Measurements from ENCODE around the gene TBC1D26. TPM values are rescaled to one million over a fixed set of nuclear protein-coding genes. Genes with fewer than 3 reads are reported as not detected.
"Not testable (repeated sequence)": the region's sequence is repeated elsewhere in the genome, so short reads cannot be mapped to it uniquely, and the experiment has no call there.

Gene TBC1D26
- total and polyA plus RNA-seq, 7 donors: 0.05 TPM; not detected in 6

DNA sequence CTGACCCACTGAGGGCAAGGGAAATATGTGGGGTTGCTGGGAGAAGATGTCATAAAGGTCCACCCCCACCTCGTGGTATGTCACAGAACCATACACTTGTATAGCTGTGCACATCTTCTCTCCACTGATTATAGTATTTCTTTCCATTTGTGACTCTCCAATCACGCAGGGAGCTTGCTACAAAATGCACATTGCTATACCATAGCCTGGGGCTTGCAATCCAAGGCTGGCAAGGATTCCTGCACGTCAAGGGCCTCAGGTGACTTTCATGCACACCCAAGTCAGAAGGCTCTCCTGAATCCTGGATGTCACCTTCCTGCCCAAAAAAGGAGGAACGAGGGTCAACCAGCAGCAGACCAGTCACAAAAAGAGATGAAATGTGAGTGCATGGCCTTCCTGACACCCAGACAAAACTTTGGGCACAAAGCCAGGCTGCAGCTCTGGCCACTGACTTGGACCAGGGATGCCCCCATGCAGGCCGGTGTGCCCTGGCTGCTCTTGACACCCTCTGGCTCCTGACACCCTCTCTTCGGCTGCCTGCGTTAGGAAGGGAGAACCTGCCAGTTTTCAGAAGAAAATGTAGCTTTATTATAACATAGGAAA is 12.1 kb downstream of the TBC1D26 start:
- DNase-seq: no peak
- intact Hi-C loops (cut with DNase I): no loop called here
- no peaks in the 10 kb centered on the region for H3K4me1 ChIP-seq
- WGBS, 3 donors: 66 to 75% (median 68%) methylated on average over 7 of the region's 7 CpGs
- H3K4me3 ChIP-seq: no peak overlapping the region
- no peaks in the 10 kb centered on the region for H3K9me3 ChIP-seq
- H3K27me3 ChIP-seq (ENCODE audit: insufficient read depth in 3 of 3, low read length in 2 of 3): peaks cover 0 to 10% (median 0%) of the 10 kb centered on the region in 3 donors
- H3K27ac ChIP-seq: no peak overlapping the region
- TF ChIP-seq, protein P1, sequence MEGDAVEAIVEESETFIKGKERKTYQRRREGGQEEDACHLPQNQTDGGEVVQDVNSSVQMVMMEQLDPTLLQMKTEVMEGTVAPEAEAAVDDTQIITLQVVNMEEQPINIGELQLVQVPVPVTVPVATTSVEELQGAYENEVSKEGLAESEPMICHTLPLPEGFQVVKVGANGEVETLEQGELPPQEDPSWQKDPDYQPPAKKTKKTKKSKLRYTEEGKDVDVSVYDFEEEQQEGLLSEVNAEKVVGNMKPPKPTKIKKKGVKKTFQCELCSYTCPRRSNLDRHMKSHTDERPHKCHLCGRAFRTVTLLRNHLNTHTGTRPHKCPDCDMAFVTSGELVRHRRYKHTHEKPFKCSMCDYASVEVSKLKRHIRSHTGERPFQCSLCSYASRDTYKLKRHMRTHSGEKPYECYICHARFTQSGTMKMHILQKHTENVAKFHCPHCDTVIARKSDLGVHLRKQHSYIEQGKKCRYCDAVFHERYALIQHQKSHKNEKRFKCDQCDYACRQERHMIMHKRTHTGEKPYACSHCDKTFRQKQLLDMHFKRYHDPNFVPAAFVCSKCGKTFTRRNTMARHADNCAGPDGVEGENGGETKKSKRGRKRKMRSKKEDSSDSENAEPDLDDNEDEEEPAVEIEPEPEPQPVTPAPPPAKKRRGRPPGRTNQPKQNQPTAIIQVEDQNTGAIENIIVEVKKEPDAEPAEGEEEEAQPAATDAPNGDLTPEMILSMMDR (IDR thresholded peaks at IDR 0.05): no peak
- ATAC-seq: no peak
- H3K36me3 ChIP-seq (ENCODE audit: insufficient read depth in 1 of 2, low read depth in 1 of 2): no peaks in the 10 kb centered on the region

DNA sequence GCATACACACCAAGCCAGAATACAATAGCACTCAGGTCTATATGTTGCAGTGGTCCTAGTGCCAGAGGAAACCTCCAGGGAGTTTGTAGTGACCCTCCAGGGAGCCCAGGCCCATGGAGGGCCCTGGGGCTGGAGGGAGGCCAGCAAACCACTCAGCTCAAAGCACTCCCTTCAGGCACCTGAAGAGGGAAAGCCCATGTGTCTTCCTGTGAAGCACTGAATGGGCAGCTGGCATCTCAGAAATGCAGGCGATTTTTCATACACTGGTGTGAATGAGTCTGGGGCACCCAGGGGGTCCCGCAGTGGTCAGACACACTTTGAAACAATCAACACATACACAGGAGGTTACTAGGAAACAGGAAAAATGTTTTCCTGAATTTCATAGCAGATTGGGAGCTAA is 12.8 kb downstream of the TBC1D26 start:
- Histone ChIP-seq H3K27me3 (ENCODE audit: insufficient read depth in 3 of 3, low read length in 2 of 3) (peaks cover 0 to 6% (median 0%) of the 10 kb centered on the region in 3 donors), H3K4me3 (no peak overlapping the region), H3K9me3 (no peaks in the 10 kb centered on the region), H3K4me1 (no peaks in the 10 kb centered on the region), H3K27ac (no peak overlapping the region), H3K36me3 (ENCODE audit: insufficient read depth in 1 of 2, low read depth in 1 of 2) (no peaks in the 10 kb centered on the region)
- TF ChIP-seq, protein P1 (IDR thresholded peaks at IDR 0.05): no peak
- intact Hi-C loops (cut with DNase I): no loop called here
- DNase-seq (no peak), ATAC-seq (no peak)
- WGBS, 3 donors: 42 to 55% (median 51%) methylated on average over 2 of the region's 2 CpGs

DNA sequence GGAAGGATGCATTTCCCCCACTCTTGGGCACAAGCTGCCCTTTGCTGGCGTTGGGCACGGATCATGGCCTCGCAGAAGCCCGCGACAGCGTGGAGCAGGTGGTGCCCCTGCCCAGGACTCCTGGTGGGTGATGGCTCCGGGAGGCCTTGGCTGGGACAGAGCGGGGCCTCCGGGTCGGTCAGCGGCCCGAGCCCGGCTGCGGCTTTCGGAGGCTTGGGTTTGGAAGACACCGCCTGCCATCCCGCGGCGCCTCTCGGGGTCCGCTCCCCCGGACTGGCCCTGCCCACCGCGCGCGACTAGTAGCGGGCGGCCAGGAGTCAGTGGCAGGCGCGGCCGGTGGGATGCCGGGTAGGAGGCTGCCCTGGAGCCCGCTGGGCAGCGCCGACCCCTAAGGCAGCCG is 17.3 kb downstream of the TBC1D26 start:
- ATAC-seq; H3K4me3 ChIP-seq; H3K27ac ChIP-seq; intact Hi-C loops (cut with DNase I); H3K36me3 ChIP-seq (ENCODE audit: insufficient read depth in 1 of 2, low read depth in 1 of 2); H3K9me3 ChIP-seq; H3K4me1 ChIP-seq; H3K27me3 ChIP-seq (ENCODE audit: insufficient read depth in 3 of 3, low read length in 2 of 3); DNase-seq: not testable (repeated sequence)
- 7 to 37% (median 30%) methylated on average over 2 to 36 of the region's 36 CpGs for WGBS, 3 donors

DNA sequence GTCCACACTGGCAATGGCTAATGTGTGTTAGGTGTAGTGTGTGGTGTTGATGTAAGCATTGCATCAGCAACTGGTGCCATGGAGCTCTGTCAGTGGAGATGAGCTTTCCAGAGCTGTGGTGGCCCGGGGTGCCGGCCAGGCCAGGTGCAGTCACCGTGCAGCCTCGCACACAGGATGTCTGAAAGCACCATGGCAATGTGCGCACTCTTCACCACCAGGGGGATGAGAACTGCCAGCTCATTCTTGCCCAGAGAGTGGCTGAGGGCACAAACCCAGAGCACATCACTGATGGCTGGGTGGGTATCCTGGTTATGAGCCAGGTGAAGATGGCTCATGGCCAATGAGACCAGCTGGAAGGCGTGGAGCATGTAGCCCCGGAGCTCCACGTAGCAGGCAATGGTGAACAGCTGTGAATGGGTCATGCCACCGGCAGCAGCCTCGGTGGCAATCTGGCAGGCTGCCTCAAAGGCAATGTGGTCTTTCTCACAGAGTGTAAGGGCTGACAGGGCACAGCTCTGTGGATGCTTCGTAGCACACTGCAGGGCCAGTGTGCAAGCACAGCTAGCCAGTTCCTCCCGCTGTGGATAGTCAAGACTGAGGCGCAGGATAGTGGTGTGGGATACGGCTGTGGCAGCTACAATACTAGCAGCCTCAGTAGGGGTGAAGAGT is 36.9 kb downstream of the TBC1D26 start:
- H3K27me3 ChIP-seq (ENCODE audit: insufficient read depth in 3 of 3, low read length in 2 of 3); H3K9me3 ChIP-seq; H3K36me3 ChIP-seq (ENCODE audit: insufficient read depth in 1 of 2, low read depth in 1 of 2); H3K4me3 ChIP-seq; DNase-seq; intact Hi-C loops (cut with DNase I); H3K4me1 ChIP-seq; H3K27ac ChIP-seq; ATAC-seq: not testable (repeated sequence)
- WGBS, 3 donors: 20 to 36% (median 28%) methylated on average over 2 to 8 of the region's 14 CpGs

DNA sequence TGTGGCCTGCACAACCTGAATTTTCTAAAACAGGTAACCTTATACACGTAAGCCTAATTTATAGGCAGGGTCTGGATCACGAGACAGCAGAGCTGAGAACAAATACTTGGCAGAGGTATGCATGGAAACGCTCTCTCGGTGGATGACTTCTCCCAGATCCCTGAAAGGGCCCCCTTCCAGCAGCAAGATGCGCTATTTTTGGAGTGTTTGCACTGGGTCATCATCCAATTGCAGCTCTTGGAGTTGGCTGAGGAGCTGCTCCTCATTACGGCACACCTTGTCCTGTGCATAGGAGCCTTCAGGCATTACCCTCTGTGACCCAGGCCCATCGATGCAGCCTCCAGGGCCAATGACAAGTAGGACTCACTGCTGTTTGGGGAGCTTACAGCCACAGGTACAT is 38.6 kb downstream of the TBC1D26 start:
- DNase-seq; H3K36me3 ChIP-seq (ENCODE audit: insufficient read depth in 1 of 2, low read depth in 1 of 2); intact Hi-C loops (cut with DNase I): not testable (repeated sequence)

DNA sequence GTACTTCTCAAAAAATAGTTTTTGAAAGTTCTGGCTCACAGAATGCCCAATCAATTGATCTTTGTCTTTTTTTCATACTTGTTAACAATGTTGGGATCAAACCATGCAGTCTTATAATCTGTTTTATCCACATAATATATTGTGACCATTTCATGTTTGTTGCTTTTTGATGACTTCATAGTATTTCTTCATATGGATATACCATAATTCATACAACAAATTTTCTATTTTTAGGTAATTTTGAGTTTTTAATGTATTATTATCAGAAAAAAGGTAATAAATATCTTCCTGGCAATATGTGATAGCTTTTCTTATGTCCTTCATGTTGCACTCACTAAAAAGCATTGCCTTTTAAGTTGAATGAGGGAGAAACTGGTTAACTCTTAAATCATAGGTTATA is 44.8 kb downstream of the TBC1D26 start:
- TF ChIP-seq, protein P1 (IDR thresholded peaks at IDR 0.05): no peak

More for the DNA sequence above, 38.6 kb downstream of the TBC1D26 start:
- H3K4me1 ChIP-seq; H3K4me3 ChIP-seq; H3K27ac ChIP-seq; H3K9me3 ChIP-seq; ATAC-seq; H3K27me3 ChIP-seq (ENCODE audit: insufficient read depth in 3 of 3, low read length in 2 of 3): not testable (repeated sequence)
- 28 to 41% (median 39%) methylated on average over 6 to 7 of the region's 7 CpGs for WGBS, 3 donors

More for the DNA sequence above, 44.8 kb downstream of the TBC1D26 start:
- ATAC-seq (no peak), DNase-seq (no peak)
- no peaks in the 10 kb centered on the region for H3K4me1 ChIP-seq
- intact Hi-C loops (cut with DNase I): no loop called here
- no peaks in the 10 kb centered on the region for H3K9me3 ChIP-seq
- no peak overlapping the region for H3K4me3 ChIP-seq
- no peak overlapping the region for H3K27ac ChIP-seq
- H3K36me3 ChIP-seq (ENCODE audit: insufficient read depth in 1 of 2, low read depth in 1 of 2): no peaks in the 10 kb centered on the region
- peaks cover 0 to 1% (median 0%) of the 10 kb centered on the region in 3 donors for H3K27me3 ChIP-seq (ENCODE audit: insufficient read depth in 3 of 3, low read length in 2 of 3)
